AG04449 (cell line): ENCODE data around the gene TBC1D8B.
A peak's percentile ranks its signal among the peaks of the same experiment; 100 is the strongest.
"Not testable (repeated sequence)": the region's sequence is repeated elsewhere in the genome, so short reads cannot be mapped to it uniquely, and the experiment has no call there.

Experiments
- CTCF ChIA-PET: fragments of 350-600 bp; formaldehyde crosslinking; extraction: SDS; loops from one replicate; lab custom pipeline; 2021; ENCODE audit warnings: antibody characterized with exemption; lab: Yijun Ruan, JAX
- POLR2A ChIA-PET: fragments of 400-600, 350-600 bp; formaldehyde crosslinking; extraction: SDS; loops from one replicate; lab custom pipeline; 2020; ENCODE audit warnings: antibody characterized with exemption, inconsistent platforms; lab: Yijun Ruan, JAX
- DNase-seq: peaks from one replicate; pipeline ENCODE4 v3.0.0-alpha.2; 2010; ENCODE audit warnings: low read depth, low spot score
- H3K4me3 ChIP-seq: 2 replicates; pipeline ENCODE4 v1.5.1; 2011; ENCODE audit warnings: low read depth, mild to moderate bottlenecking, control low read depth, low read length
- TF ChIP-seq, protein P1 (sequence below): IDR thresholded peaks from one replicate; pipeline ENCODE4 v1.5.1; 2011; ENCODE audit warnings: mild to moderate bottlenecking, moderate library complexity, low read length, control low read depth, inconsistent platforms; ENCODE audit not compliant: insufficient read depth; ENCODE audit errors: missing control alignments

Gene TBC1D8B

DNA sequence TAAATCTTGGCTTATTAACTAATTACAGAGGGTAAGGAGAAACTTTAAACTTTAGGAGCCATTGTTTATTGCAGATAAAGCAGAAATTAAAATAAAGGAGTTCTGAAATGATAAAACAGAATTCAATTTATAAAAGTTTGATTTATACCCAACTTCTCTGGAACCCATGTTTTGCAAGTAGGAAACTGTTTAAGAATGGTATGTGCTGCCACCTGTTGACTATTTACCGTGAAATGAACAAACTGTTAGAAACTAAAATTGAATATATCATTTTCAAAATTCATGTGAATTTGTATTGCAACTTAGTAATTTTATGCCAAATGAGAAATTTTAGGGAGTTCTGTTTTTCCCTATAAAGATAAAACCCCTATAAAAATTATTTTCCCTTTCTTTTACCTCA is 11.0 kb upstream of the TBC1D8B start:
- ChIA-PET CTCF (interaction anchor here (1.0 to 2.1 kb wide), 3 partner anchors 310 to 375 kb away, joined by 3 to 10 read pairs (median 6); no protein-coding TSS in a partner anchor), POLR2A (no interaction called here)
- DNase-seq = no peak
- TF ChIP-seq, protein P1, sequence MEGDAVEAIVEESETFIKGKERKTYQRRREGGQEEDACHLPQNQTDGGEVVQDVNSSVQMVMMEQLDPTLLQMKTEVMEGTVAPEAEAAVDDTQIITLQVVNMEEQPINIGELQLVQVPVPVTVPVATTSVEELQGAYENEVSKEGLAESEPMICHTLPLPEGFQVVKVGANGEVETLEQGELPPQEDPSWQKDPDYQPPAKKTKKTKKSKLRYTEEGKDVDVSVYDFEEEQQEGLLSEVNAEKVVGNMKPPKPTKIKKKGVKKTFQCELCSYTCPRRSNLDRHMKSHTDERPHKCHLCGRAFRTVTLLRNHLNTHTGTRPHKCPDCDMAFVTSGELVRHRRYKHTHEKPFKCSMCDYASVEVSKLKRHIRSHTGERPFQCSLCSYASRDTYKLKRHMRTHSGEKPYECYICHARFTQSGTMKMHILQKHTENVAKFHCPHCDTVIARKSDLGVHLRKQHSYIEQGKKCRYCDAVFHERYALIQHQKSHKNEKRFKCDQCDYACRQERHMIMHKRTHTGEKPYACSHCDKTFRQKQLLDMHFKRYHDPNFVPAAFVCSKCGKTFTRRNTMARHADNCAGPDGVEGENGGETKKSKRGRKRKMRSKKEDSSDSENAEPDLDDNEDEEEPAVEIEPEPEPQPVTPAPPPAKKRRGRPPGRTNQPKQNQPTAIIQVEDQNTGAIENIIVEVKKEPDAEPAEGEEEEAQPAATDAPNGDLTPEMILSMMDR = no peak
- H3K4me3 ChIP-seq = no peak overlapping the region

DNA sequence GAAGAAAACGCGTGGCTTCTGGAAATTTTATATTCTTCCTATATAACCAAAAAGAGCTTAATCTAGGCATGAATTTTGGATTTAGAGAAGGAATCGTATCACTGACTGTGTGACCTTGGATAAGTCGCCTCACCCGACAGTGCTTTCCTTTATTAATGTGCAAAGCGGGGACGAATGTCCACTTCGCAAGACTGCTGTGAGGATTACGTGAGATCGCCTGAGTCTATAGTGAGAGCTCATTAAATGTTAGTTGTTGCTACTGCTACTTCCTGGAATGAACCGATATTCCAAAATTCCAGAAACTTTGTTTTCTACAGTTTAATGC is 448 bp upstream of the TBC1D8B start:
- no peak for DNase-seq
- ChIA-PET POLR2A (interaction anchor here (0.6 kb wide), 1 partner anchor 8 kb away, joined by 3 read pairs; no protein-coding TSS in a partner anchor), CTCF (interaction anchor here (0.8 to 1.1 kb wide), 2 partner anchors 321 to 324 kb away, joined by 3 to 4 read pairs; no protein-coding TSS in a partner anchor)
- H3K4me3 ChIP-seq = peak overlapping the region; percentile 80
- TF ChIP-seq, protein P1 = no peak

DNA sequence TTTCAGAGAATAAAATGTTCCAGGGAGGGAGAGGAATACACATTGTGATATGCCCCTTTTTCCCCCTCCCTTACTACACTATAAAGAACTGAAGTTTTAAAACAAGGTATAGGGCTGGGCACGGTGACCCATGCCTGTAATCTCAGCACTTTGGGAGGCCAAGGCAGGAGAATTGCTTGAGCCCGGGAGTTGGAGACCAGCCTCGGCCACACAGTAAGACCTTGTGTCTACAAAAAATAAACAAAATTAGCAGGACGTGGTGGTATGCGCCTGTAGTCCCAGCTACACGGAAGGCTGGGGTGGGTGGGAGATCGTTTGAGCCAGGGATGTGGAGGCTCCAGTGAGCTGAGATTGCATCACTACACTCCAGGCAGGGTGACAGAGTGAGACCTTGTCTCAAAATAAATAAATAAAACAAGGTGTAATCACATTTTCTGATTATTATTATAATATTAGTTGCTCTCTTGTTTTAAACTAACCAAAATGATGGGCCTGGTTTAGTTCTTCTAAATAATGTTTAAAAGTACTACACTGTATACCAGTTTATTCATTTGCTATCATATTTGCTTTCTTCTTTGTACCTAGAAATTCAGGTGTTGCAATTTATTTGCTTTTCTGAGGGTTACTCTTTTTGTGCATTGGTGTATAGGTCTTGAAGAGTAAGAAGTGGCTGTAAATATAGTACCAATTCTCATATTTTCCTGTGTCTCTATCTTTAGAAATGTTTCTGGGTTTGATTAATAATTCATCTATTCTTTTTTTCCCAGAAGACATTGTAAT is 8.8 kb downstream of the TBC1D8B start:
- CTCF ChIA-PET = no interaction called here
- H3K4me3 ChIP-seq = no peak overlapping the region
- TF ChIP-seq, protein P1 = no peak
- no peak for DNase-seq
- POLR2A ChIA-PET = no interaction called here

DNA sequence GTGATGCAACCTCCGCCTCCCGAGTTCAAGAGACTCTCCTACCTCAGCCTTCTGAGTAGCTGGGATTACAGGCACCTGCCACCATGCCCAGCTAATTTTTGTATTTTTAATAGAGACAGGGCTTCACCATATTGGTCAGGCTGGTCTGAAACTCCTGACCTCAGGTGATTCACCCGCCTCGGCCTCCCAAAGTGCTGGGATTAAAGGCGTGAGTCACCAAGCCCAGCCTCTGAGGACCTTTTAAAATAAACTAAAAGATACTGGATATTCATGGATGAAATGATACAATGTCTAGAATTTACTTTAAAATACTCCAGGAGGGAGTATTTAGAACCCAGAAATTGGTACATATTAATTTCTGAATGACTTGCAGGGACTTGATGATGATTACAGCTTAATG is 10.5 kb downstream of the TBC1D8B start:
- CTCF ChIA-PET, POLR2A ChIA-PET, H3K4me3 ChIP-seq, DNase-seq: not testable (repeated sequence)

DNA sequence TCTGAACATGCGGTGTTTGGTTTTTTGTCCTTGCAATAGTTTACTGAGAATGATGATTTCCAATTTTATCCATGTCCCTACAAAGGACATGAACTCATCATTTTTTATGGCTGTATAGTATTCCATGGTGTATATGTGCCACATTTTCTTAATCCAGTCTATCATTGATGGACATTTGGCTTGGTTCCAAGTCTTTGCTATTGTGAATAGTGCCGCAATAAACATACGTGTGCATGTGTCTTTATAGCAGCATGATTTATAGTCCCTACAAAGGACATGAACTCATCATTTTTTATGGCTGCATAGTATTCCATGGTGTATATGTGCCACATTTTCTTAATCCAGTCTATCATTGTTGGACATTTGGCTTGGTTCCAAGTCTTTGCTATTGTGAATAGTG is 11.6 kb downstream of the TBC1D8B start:
- DNase-seq, CTCF ChIA-PET, POLR2A ChIA-PET, H3K4me3 ChIP-seq: not testable (repeated sequence)

DNA sequence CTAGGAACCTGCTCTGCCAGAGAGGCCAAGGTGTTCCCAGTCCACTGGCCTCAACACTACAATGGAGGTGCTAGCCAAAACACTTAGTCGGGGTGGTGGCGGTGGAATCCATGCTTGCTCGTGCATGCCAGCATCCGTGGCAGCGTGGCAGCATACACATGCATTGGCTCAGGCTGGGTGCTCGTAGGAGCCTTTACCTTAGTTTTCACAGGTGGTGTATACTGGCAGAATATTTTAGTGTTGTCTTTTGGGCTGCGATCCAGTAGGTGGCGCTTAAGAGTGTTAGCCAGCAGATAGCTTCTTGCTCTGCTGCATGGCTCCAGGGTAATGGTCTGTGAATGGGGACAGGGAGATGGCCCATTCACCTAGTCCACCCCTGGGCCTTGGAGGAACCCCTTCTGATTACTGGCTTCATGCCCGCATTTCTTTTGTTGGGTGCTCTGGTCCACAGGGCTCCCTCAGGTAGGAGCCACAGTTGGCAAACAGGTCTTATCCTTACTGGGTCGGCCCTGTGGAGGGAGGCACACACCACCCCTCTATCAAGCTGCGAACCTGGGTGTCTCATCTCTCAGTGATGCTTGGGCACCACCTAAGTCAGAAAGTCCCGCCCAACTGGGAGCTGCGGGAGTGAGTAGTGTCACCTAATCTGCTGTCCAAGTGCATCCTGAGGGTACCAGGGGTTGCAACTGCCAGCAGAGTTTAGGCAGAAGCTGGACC is 60.7 kb downstream of the TBC1D8B start:
- no peak for DNase-seq
- ChIA-PET CTCF (interaction anchor here (0.5 to 2.0 kb wide), 2 partner anchors 9 to 12 kb away, joined by 3 to 7 read pairs; no protein-coding TSS in a partner anchor), POLR2A (no interaction called here)
- TF ChIP-seq, protein P1 = peak; percentile 16
- H3K4me3 ChIP-seq = no peak overlapping the region

DNA sequence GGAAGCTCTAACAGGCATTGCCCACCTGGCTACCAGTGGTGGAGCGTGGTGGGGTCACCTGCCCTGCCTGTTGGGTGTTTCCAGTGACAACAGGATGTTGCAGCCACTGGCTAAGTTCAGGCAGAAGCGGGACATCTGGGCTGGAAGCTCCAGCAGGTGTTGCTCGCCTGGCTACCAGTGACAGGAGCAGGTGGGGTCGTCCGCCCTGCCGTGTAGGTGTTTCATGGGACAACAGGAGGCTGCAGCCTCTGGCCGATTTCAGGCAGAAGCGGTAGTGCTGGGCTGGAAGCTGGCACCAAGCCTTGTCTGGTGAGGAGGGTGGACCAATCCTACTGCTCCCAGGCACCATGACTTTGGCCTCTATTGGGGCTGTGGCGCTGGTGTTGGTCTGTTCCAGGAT is 61.2 kb downstream of the TBC1D8B start:
- ChIA-PET CTCF (no interaction called here), POLR2A (no interaction called here)
- no peak overlapping the region for H3K4me3 ChIP-seq
- TF ChIP-seq, protein P1 = no peak
- DNase-seq = no peak

DNA sequence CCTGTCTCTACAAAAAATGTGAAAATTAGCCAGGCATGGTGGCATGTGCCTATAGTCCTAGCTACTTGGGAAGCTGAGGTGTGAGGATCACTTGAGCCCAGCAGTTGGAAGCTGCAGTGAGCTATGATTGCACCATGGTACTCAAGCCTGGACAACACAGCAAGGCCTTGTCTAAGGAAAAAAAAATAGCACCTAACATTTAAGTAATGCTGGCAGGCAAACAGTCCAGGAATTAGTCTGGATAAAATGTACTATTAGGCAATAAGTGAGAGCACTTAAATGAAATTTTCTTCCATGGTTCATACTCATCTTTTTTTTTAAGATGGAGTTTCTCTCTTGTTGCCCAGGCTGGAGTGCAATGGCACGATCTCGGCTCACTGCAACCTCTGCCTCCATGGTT is 70.3 kb downstream of the TBC1D8B start:
- POLR2A ChIA-PET, H3K4me3 ChIP-seq, DNase-seq: not testable (repeated sequence)
- CTCF ChIA-PET = interaction anchor here (1.5 to 3.2 kb wide), 2 partner anchors 19 to 126 kb away, joined by 3 to 11 read pairs; no protein-coding TSS in a partner anchor
